Fibroblast of villous mesenchyme (primary cell): ENCODE data around the gene AOPEP. TPM values are rescaled to one million over a fixed set of nuclear protein-coding genes. Genes with fewer than 3 reads are reported as not detected.

ENCODE experiments used
- DNase-seq: peaks from one replicate; pipeline ENCODE4 v3.0.0-alpha.2; 2010; ENCODE audit warnings: low read depth
- H3K4me3 ChIP-seq: 2 replicates; pipeline ENCODE4 v1.5.1; 2011; ENCODE audit warnings: low read depth, mild to moderate bottlenecking, low read length
- total RNA-seq: library from RNA; depleted of rRNA; stranded (reverse); fragments of >200 nt; gene quantifications from 2 replicates; pipeline ENCODE4 v1.2.3, GENCODE V29; 2012
- TF ChIP-seq, protein P1 (sequence below): IDR thresholded peaks from 2 replicates; pipeline ENCODE4 v1.5.1; 2012; ENCODE audit warnings: low read depth, mild to moderate bottlenecking, low read length; ENCODE audit not compliant: insufficient read depth

AOPEP gene
- total RNA-seq, 1 donor = 153 TPM

- TF ChIP-seq, protein P1, sequence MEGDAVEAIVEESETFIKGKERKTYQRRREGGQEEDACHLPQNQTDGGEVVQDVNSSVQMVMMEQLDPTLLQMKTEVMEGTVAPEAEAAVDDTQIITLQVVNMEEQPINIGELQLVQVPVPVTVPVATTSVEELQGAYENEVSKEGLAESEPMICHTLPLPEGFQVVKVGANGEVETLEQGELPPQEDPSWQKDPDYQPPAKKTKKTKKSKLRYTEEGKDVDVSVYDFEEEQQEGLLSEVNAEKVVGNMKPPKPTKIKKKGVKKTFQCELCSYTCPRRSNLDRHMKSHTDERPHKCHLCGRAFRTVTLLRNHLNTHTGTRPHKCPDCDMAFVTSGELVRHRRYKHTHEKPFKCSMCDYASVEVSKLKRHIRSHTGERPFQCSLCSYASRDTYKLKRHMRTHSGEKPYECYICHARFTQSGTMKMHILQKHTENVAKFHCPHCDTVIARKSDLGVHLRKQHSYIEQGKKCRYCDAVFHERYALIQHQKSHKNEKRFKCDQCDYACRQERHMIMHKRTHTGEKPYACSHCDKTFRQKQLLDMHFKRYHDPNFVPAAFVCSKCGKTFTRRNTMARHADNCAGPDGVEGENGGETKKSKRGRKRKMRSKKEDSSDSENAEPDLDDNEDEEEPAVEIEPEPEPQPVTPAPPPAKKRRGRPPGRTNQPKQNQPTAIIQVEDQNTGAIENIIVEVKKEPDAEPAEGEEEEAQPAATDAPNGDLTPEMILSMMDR = no peak
- H3K4me3 ChIP-seq = no peak overlapping the region
- no peak for DNase-seq
Measured at GRCh38 chr9:94973451-94973941, 247.0 kb downstream of the AOPEP start.

- DNase-seq = no peak
Measured at GRCh38 chr9:94974154-94974879, 247.8 kb downstream of the AOPEP start.

GRCh38 chr9:94975480-94975879 is 249.0 kb downstream of the AOPEP start:
- no peak overlapping the region for H3K4me3 ChIP-seq
- DNase-seq = no peak
- TF ChIP-seq, protein P1 = no peak

More at GRCh38 chr9:94974154-94974879, 247.8 kb downstream of the AOPEP start:
- TF ChIP-seq, protein P1 = no peak
- H3K4me3 ChIP-seq = no peak overlapping the region

- TF ChIP-seq, protein P1 = no peak
- H3K4me3 ChIP-seq = no peak overlapping the region
- DNase-seq = no peak
Measured at GRCh38 chr9:94976077-94976476, 249.6 kb downstream of the AOPEP start.

DNA sequence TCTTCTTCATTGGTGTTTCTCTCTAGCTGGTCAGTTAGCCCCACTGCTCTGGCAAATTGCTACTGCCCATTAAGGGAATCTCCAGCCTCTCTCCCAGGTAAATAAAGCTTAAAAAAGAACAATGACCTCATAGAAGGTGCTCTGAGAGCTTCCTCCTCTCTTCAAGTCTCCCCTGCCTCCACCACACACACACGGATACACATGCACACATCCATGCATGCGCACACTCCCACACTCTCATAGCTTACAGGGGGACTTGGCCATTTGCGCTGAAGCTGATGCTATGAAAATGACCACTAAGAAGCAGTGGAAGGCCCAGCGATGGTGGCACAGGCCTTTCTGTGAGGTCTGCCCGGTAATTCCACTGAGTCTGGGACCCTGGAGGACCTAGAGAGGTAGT is 250.9 kb downstream of the AOPEP start:
- DNase-seq = no peak
- TF ChIP-seq, protein P1 = no peak
- H3K4me3 ChIP-seq = no peak overlapping the region

- DNase-seq = no peak
- no peak overlapping the region for H3K4me3 ChIP-seq
- TF ChIP-seq, protein P1 = no peak
Measured at GRCh38 chr9:94979904-94980507, 253.5 kb downstream of the AOPEP start.
